ENCODE results near the gene PTPRD. TPM values are rescaled to one million over a fixed set of nuclear protein-coding genes. Genes with fewer than 3 reads are reported as not detected.

The PTPRD gene
- total RNA-seq, 2 experiments from 2014 or later = 0.03 TPM; not detected in 1

DNA sequence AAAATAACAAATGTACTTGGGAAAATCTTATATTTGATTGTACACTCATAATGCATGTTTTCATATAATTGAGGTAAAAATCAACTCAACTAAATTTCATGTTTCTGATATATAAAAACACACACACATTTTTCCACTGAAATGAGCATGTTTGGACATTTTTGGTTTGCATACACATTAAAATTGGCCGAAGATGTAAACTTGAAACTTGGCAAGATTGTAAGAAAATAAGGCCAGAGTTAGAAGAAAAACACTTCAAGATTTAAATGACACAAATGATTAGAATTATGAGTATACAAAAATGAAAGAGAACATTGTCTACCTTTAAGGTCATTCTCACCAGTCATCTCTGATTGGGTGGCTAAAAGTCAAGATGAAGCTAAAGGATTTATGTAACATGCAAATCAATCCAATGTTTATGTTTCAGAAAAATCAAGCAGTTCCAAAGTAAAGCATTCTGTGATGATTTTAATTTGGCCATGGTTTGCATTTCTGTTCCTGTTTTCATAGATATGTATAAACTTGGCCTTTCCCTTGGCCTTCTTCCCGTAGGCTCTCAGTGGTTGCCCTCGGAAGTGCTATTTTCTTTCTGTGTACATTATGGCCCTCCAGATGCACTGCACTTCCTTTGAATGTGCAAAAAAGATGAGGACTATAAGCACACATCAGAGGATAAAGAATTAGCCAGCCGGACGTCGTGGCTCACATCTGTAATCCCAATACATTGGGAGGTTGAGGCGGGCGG lies 1707.9 kb downstream of the PTPRD start:
- intact Hi-C loops (cut with micrococcal nuclease; ENCODE audit: unreplicated experiment) = no loop called here
- no peaks in the 10 kb centered on the region for H3K36me3 ChIP-seq (ENCODE audit: insufficient read depth, low read length)
- no peaks in the 10 kb centered on the region for H3K79me2 ChIP-seq (ENCODE audit: insufficient read depth, low read depth, low read length)
- no TSS peak for BruUV-seq (replicated peaks)
- no peaks in the 10 kb centered on the region for H3K9me2 ChIP-seq (ENCODE audit: insufficient read depth, low read length)
- TF ChIP-seq EZH2phosphoT487 (IDR thresholded peaks at IDR 0.05; ENCODE audit: borderline replicate concordance, low read depth, low read length) = no peak
- TF ChIP-seq, protein P1, sequence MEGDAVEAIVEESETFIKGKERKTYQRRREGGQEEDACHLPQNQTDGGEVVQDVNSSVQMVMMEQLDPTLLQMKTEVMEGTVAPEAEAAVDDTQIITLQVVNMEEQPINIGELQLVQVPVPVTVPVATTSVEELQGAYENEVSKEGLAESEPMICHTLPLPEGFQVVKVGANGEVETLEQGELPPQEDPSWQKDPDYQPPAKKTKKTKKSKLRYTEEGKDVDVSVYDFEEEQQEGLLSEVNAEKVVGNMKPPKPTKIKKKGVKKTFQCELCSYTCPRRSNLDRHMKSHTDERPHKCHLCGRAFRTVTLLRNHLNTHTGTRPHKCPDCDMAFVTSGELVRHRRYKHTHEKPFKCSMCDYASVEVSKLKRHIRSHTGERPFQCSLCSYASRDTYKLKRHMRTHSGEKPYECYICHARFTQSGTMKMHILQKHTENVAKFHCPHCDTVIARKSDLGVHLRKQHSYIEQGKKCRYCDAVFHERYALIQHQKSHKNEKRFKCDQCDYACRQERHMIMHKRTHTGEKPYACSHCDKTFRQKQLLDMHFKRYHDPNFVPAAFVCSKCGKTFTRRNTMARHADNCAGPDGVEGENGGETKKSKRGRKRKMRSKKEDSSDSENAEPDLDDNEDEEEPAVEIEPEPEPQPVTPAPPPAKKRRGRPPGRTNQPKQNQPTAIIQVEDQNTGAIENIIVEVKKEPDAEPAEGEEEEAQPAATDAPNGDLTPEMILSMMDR (conservative IDR thresholded peaks at IDR 0.05; ENCODE audit: low read length) = no peak
- no peak overlapping the region for H3K27ac ChIP-seq (ENCODE audit: low read depth, low read length, poor library complexity, severe bottlenecking)
- ChIA-PET CTCF (ENCODE audit: unreplicated experiment) (no interaction called here), POLR2A (interaction anchor here (0.5 to 0.8 kb wide), 2 partner anchors 35 to 125 kb away, joined by 4 to 7 read pairs; no protein-coding TSS in a partner anchor)
- H3K4me1 ChIP-seq (ENCODE audit: insufficient read depth, low read length, poor library complexity, severe bottlenecking) = no peaks in the 10 kb centered on the region
- no peaks in the 10 kb centered on the region for H4K20me1 ChIP-seq (ENCODE audit: insufficient read depth, low read length)
- no peak for DNase-seq (ENCODE audit: low spot score)
- no peak overlapping the region for H3K4me3 ChIP-seq (ENCODE audit: low read depth, low read length, poor library complexity, severe bottlenecking)
- H3K9me3 ChIP-seq (ENCODE audit: low read length) = no peaks in the 10 kb centered on the region
- H2AFZ ChIP-seq (ENCODE audit: low read length) = no peak overlapping the region
- no peak overlapping the region for H3K4me2 ChIP-seq (ENCODE audit: low read length)

DNA sequence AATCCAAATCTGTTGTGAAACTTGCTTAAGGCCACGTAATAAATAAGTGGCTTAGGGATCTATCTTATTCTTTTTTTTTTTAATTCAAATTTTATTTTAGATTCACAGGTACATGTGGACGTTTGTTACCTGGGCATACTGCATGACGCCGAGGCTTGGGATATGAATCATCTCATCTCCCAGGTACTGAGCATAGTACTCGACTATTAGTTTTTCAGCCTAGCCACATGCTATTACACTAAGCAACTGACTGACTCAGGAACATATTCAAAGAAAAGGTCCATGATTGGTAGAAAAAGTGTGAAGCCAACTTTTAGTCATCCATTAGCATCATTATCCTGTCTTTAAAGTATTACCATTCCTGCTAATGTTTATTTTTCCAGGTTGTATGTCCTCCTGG lies 1709.7 kb downstream of the PTPRD start:
- no peaks in the 10 kb centered on the region for H3K36me3 ChIP-seq (ENCODE audit: insufficient read depth, low read length)
- intact Hi-C loops (cut with micrococcal nuclease; ENCODE audit: unreplicated experiment) = no loop called here
- no peaks in the 10 kb centered on the region for H3K4me1 ChIP-seq (ENCODE audit: insufficient read depth, low read length, poor library complexity, severe bottlenecking)
- CTCF ChIA-PET (ENCODE audit: unreplicated experiment) = no interaction called here
- H3K27ac ChIP-seq (ENCODE audit: low read depth, low read length, poor library complexity, severe bottlenecking) = no peak overlapping the region
- H4K20me1 ChIP-seq (ENCODE audit: insufficient read depth, low read length) = no peaks in the 10 kb centered on the region
- no peak overlapping the region for H3K4me3 ChIP-seq (ENCODE audit: low read depth, low read length, poor library complexity, severe bottlenecking)
- POLR2A ChIA-PET = no interaction called here
- no peaks in the 10 kb centered on the region for H3K79me2 ChIP-seq (ENCODE audit: insufficient read depth, low read depth, low read length)
- TF ChIP-seq, protein P1 (conservative IDR thresholded peaks at IDR 0.05; ENCODE audit: low read length) = no peak
- TF ChIP-seq EZH2phosphoT487 (IDR thresholded peaks at IDR 0.05; ENCODE audit: borderline replicate concordance, low read depth, low read length) = no peak
- no peaks in the 10 kb centered on the region for H3K9me2 ChIP-seq (ENCODE audit: insufficient read depth, low read length)
- no peak overlapping the region for H3K4me2 ChIP-seq (ENCODE audit: low read length)
- DNase-seq (ENCODE audit: low spot score) = no peak
- H2AFZ ChIP-seq (ENCODE audit: low read length) = no peak overlapping the region
- H3K9me3 ChIP-seq (ENCODE audit: low read length) = no peaks in the 10 kb centered on the region
- no TSS peak for BruUV-seq (replicated peaks)

DNA sequence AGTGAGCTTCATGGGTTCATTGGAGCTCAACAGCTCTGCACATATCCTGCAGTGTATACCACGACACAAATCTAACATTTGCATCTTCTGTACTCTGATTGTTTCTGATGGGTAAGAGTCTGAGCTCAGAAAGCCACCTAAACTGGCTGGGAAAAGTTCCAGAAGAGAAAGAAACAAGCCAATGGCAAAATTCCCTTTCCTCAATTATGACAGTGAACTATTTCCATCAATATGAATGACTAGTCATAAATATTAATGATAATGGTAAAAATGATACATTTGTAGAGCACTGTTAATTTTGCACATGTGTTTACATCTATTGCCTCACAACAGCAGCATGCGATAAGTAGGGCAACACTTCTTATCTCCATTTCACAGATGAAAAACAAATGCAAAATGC lies 1711.7 kb downstream of the PTPRD start:
- intact Hi-C loops (cut with micrococcal nuclease; ENCODE audit: unreplicated experiment) = no loop called here
- Histone ChIP-seq H3K9me2 (ENCODE audit: insufficient read depth, low read length) (no peaks in the 10 kb centered on the region), H2AFZ (ENCODE audit: low read length) (no peak overlapping the region), H3K27ac (ENCODE audit: low read depth, low read length, poor library complexity, severe bottlenecking) (no peak overlapping the region), H3K79me2 (ENCODE audit: insufficient read depth, low read depth, low read length) (no peaks in the 10 kb centered on the region), H3K4me1 (ENCODE audit: insufficient read depth, low read length, poor library complexity, severe bottlenecking) (no peaks in the 10 kb centered on the region), H3K36me3 (ENCODE audit: insufficient read depth, low read length) (no peaks in the 10 kb centered on the region), H3K9me3 (ENCODE audit: low read length) (no peaks in the 10 kb centered on the region), H4K20me1 (ENCODE audit: insufficient read depth, low read length) (no peaks in the 10 kb centered on the region), H3K4me2 (ENCODE audit: low read length) (no peak overlapping the region), H3K4me3 (ENCODE audit: low read depth, low read length, poor library complexity, severe bottlenecking) (no peak overlapping the region)
- POLR2A ChIA-PET = interaction anchor here (0.7 kb wide), 1 partner anchor 1079 kb away, joined by 3 read pairs; no protein-coding TSS in a partner anchor
- CTCF ChIA-PET (ENCODE audit: unreplicated experiment) = no interaction called here
- DNase-seq (ENCODE audit: low spot score) = no peak
- BruUV-seq (replicated peaks) = no TSS peak
- TF ChIP-seq EZH2phosphoT487 (IDR thresholded peaks at IDR 0.05; ENCODE audit: borderline replicate concordance, low read depth, low read length) = no peak
- TF ChIP-seq, protein P1 (conservative IDR thresholded peaks at IDR 0.05; ENCODE audit: low read length) = no peak

Data from OCI-LY7 (cell line).